ENCODE data around the gene SH3RF3.

The SH3RF3 gene

DNA sequence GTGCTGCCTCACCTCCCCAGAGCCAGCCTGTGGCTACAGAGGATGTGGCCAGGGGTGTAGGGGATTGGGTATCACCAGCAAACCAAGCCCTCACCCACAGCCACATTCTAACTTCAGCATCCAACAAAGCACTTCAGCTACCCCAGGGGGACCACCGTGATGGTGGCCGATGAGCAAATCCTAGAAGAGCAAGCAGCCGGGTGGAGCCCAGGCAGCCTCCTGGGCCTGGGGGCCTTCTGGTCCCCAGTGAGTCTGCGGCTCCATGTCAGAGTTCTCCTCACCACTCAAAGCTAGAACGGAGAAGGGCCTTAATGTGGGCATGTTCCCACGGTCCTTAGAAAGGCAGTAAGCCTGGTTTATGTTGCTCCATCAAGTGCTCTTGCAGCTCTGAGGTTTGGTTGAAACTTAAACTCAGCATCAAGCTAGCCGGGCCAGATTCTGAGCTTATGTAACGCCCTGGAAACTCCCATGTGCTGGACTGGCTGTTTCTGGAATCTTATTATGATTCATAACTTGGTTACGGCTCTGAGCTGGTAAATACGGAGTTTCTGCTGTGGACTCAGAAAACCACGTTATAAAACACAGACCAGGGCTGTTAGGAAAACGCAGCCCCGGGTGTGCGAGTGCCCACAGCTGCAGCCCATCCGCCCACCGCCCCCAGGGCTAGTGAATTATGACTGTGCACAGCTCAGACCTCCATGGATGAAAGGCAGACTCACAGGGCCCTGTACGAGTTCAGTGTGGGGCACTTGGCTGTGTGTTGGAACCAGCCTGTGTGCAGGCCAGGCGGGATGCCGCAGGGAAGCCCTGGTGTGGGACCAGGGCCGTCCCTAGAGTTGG, 385.0 kb downstream of the SH3RF3 start:
- DNase-seq, result no peak

DNA sequence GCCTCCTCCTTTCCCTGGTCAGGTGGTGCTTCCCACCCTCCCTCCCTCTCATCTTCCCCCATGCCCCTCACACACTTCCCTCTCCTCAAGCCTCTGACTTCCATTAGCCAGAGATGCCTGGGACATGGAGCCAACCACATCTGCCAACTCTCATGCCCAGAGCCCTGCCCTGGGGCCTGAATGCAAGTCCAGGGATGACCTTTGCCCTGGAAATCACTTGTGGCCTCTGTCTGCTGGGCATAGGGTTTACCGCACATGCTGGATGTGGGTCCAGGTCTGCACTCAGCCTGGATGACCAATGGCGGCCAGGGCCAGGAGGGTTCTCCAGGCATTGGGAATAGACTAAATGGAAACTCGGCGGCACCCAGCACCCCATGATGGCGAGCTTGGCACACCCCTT, 385.9 kb downstream of the SH3RF3 start:
- no peak for DNase-seq

DNA sequence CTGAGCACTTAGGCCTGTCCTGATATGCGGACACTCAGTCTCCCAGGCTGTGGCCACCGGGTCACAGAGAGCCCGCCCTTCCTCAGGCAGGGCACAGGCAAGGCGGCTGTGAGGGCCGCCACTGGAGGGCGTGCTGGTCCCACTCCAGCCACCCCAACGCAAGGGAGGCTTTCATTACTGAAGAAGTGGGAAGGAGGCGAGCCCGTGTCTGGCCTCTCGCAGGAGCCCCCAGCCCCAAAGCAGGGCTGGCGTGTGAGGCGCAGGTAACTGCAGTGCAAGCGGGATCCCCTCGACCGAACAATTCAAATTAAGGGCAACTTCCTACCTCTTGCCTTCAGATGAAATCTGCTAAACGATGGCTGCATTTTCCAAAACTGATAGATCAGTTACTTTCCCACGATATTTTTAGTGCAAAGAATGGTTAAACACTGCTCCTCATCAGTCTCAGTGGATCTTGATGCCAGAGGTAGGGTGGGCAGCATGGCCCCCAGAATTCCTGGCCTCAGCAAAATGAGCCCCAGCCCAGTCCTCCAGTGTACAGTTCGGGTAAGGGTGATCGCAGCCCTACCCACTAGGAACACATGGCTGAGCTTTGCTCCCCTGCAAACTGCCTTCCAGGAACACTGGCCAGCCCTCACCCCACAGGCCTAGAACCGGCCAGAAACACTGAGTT, 387.6 kb downstream of the SH3RF3 start:
- DNase-seq, result no peak

DNA sequence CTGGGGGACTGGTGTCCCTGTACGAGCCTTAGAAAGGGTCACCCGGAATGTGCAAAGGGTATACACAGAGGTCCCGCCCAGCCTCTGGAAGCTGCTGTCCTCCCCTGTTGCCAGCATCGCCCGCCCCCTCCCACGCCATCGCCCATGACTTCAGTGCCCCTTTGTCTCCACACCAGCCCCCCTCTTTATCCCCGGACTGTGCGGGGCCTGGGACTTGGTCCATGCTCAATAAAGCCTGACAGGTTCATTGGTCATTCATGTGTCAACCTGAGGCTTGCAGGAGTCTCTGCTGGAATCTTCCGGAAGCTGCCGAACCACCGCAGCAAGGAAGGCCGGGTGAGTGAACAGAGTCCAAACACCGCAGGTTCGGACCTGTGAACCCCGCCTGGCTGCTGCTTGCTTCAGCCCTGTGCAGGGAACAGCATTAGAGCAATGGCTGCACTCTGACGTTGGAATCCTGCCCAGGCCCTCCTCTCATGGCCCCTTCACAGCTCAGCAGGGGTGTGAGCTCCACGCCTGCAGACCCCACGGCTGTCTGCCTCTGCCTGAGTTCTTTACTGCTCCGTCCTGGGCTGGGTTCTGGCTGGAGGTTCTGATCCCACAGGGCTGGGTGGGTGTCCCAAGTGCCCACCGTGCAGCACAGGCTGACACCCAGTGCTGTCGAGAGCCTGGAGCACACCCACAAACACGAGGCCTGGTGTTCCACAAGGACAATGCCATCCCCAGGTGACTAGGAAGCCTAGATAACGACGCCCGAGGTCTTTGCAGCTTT, 388.3 kb downstream of the SH3RF3 start:
- no peak for DNase-seq

DNA sequence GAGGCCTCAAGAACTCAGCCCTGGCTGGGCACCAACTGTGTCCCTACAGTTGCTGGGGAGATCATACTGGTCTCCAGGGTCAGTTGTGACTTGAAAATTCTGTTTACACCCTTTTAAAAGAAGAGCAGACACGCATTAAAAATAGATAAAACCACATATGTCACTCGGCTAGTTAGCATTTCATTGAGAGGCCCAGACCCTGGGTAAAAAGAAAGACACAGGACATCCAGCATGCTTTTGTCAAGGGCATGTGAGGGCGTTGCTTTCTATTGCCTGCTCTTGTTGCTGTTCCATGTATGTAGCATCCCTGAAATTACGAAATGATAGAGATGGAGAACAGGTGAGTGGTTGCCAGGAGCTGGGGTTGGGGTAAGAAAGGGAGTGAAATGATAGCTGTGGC, 390.5 kb downstream of the SH3RF3 start:
- no peak for DNase-seq

DNA sequence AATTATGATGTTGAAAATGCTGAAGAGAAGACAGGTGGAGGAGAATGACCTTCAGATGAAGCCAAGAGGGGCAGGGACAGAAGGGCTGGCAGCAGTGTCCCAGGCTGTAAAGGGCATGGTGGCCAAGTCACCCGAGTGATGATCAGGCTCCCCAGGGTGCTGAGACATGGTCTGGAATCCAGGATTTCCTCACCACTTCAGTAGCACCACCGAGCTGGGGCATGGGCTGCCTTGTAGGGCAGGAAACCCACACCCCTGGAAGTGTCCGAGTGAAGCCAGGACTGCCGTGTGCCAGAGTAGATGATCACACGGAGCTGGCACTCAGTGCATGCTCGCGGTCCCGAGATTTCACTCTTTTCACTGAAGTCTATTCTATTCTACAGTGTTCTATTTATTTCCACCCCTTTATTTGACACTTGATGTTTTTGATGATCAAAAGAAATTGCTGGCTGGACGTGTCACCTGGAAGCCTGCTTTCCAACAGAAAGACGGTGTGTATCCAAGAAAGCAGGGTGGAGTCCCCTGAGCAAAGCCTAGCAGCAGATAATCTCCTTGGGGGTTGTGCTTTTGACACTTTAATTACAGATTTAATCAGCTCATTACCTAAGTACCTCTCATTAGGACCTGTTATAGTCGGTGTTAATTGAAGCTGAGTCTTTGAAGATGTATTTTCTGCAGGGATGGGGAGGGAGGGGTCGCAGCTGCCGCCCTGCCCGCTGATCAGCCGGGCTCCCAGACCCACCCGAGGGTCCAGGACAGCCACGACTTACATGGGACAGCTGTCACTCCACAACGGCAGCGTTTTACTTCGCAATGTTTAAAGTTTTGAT, 392.4 kb downstream of the SH3RF3 start:
- no peak for DNase-seq

DNA sequence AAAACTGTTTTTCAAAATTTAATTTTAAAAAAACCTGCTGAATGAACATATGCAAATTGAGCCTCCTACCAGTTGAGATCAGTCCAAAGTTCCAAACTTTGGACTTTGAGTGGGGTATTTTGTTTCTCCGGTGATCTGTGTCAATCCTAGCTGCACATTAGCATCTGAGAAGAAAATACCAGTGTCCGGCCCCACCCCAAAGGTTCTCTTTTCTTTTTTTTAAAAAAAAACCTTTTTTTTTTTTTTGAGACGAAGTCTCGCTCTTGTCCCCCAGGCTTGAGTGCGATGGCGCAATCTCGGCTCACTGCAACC, 393.0 kb downstream of the SH3RF3 start:
- no peak for DNase-seq

DNA sequence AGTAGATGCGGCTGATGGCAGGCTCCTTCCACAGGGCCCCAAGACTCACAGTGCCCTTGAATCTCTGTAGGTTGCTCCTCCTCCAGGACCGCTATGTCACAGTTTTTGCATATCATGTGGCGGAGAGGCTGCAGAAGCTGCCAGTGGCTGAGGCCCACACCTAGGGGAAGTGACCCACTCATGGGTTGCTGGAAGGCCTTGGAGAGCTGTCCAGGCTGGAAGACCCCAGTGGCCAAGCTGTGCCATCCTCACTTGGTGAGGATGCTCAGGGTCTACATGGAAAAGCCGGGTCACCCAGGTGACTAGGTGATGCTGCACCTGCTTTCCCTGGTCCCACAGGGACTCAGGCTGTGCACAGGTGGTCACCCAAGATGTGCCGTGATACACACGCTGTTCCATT, 394.1 kb downstream of the SH3RF3 start:
- no peak for DNase-seq

DNA sequence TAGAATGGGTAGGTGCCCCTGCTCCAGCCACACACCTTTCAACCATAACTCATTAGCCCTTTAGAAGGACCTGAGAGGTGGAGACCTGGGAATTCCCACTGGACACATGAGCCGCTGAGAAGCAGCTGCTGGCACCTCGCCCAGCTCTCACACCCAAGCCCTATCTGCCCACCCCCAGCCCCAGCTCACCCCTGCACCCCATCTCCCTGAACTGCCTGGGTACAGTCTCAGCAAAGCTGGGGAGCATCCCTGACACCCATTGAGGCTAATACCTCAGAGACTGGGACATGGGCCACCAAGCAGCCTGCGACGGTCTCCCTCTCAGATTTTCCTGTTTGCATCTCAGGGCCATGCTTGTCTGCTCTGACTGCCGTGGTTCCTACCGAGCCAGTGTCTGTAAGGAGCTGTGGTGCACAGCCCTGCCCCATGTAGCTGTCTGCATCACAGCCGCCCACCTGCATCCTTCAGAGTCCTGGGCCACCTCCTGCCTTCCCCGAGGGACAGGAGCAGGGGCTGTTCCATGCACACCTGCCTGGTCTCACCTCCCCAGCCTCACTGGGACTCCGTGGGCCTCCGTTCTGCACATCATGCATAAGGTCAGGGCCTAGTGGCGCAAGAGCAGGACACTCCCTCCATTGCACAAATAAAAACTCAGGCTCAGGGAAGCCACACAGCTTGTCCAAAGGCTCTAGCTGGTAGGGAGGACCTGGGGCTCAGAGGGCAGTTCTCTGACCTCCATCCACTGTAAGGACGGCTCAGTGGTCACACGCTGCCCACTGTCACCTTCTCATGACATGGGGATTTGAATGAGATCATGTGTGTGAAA, 394.7 kb downstream of the SH3RF3 start:
- no peak for DNase-seq

DNA sequence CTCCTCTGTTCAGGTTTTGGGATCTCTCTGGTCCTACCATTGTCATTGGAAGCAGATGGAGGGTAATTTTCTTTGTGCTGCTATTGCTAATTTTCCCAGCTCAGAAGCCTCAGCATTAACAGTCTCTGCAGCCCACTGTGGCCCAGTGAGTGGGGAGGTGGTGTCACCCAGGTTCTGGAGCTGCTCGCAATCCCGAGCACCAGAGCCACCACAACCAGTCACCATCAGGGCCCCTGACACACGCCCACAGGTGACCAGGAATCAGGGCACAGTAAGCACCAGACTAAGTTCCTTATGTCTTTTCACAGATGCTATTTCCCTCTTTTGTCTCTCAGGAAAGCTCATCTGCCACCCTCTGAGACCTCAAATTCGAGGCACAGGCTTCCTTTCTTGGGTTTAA, 396.8 kb downstream of the SH3RF3 start:
- no peak for DNase-seq

DNA sequence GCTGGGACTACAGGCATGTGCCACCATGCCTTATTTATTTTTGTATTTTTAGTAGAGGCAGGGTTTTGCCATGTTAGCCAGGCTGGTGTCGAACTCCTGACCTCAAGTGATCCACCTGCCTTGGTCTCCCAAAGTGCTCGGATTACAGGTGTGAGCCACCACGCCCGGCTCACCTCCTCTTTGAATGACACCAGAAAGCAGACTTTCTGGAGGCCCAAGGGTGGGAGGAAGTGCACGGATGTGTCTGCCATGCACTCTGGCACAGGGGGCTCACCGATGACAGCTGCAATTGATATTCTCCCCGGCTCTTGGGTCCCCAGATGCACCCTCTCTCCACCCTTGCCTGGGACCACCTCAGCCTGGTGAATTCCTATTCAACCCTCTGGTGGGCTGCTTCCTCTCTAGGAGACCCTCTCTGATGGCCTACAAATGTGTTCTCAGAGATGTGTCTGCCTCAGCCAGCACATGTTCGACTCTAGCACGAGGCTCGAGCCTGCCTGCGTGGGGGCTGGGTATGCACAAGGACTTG, 397.5 kb downstream of the SH3RF3 start:
- DNase-seq, result no peak

DNA sequence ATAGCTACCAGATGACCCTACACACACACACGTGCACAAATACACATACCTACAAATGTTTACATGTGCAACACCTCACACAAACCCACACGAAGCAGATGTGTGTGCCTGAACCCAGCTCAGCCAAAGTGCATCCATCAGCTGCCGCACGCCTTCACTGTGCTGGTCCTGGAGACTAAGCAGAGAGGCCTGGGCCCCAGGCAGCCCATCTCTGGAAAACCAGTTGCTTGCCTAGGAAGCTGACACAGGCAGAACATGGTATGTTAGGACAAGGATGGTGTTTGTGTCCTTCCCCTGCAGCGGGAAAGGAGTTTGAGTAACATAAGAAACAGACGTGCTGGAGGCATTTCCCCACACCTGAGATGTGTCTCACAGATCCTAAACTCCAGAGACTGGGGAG, 398.1 kb downstream of the SH3RF3 start:
- DNase-seq, result no peak

DNA sequence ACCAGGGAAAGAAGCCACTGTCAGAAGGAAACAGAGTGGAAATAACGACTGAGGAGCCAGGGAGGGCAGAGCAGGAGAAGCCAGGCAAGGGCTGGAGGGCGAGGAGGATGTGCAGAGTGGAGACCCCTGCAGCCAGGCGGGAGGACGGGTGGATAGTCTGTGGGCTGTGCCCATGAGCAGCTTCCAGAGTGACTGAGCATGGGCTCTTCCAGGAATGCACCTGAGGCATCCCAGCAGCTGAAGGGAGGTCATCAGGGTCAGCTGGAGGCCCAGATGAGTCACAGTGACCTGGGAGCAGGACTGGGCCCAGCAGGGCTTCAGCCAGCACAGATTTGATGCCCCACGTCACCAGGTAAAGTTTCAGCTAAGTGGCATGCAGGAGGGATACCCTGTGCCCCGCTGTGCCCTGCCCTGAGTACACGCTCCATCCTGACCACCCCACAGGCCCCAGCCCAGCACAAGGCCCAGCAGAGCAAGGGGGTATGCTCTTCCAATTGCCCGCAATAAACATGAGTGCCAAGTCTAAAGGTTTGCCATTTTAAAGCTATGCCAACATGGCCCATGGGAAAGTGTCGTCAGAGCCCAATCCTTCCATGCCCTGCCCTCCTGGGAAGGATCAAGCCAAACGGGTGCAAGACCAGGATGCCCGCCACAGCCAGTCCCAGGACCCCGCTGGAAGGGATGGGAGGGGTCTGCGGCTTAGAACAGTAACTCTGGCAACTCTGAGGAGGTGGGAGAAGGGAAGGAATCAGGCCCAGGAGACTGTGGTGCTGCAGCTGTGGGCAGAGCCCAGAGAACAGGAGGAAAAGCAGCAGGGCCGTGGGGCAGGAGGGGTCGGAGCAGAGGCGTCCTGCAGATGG, 399.1 kb downstream of the SH3RF3 start:
- DNase-seq, result no peak

DNA sequence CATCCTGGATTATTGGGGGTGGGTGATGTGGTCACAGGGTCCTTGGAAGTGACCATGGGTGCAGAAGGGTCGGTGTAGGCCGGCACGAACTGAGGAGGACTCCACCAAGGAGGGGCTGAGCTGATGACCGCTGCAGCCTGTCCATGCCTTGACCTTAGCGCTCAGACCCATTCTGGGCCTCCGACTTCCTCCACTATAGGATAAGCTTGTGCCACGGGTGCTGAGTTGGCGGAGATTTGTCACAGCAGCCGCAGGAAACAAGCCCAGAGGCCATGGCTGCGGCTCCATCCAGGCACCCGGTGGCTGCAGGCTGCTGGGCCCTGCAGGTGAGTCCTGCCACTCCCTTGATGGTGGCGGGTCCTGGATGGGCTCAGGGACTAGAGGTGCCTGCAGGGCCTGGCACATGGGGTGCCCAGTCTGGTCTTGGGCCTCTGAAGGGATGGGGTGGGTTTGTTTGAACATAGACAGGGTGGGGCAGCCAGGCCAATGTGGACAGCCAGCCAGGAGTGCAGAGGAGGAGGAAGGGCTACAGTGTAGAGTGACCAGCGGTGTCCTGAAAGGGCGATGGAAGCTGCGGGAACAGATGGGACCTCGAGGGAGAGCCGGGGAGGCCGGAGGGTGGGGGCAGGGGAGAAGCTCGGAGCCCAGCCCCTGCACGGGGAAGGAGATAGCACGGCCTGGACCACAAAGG, 400.0 kb downstream of the SH3RF3 start:
- no peak for DNase-seq

DNA sequence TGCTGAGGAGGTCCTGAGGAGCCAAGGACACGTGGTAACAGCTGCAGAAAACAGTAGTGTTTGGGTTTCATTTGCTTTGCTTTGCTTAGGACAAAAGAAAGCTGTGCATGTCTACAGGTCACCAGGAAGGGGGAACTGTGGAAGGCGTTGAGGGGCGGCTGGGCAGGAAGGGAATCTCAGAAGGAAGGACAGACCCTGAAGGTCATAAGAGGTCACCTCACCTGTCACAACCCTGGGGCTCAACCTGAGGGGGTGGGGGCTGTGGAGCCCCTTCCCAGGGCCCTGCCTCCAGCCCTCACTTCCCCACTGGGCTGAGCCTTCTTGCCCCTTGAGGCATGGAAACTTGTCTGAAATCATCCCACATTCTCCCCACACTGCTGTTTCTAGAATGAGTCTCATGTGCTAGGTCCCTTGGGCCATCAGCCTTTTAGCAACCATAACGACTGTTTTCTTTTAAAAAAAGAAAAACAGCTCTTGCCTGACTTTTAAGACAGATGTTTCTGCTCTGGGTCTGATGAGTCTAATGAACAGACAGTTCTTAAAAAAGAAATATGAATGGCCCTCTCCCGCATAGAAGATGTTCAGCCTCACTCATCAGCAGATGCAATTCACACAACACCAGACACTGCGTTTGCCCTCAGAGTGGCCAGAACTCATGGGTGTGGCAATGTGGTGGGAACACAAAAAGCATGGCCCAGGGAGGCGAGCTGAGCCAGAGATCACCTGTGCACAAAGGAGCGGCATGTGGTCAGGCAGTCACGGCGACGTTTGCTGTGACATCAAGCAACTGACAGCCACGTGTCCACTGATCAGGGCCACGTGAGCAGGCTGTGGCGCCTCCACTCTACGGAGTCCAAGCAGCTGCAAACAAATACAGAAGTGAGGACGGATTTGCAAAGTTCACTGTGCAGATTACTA, 400.8 kb downstream of the SH3RF3 start:
- DNase-seq, result no peak

DNA sequence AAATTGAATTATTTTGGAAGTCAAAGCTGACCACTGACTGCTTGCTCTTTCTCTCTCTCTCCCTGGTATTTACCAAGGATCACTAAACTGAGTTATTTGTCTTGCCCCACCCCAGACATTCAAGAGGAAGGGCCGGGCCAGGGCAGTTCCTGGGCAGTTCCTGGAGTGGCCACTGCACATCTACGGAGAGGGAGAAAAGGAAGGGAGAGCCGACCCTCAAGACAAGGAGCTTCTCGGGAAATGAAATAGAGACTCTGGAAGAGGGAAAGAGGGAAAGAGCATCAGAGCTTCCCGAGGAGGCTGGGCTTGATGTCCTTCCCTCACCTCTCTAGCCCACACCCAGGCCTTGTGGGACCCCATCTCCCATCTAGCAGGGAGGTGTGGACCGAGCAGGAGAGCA, 401.7 kb downstream of the SH3RF3 start:
- no peak for DNase-seq

DNA sequence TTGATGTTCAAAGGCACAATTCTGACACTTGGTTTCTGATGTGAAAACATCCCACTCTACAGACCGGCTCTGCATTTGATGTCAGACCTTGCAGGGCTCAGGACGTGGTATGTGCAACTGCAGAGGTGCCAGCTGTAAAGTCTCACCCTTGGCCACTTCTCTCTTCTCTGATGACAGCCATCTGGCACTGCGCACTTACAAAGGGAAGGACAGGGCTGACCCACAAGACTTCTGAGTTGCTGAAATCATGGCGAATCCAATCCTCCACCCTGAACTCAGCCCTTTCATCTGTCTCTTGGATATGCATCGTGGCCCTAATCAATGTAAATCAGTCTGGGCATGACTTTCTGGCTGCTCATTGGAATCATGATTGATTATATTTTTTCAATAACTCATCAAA, 402.2 kb downstream of the SH3RF3 start:
- DNase-seq, result no peak

DNA sequence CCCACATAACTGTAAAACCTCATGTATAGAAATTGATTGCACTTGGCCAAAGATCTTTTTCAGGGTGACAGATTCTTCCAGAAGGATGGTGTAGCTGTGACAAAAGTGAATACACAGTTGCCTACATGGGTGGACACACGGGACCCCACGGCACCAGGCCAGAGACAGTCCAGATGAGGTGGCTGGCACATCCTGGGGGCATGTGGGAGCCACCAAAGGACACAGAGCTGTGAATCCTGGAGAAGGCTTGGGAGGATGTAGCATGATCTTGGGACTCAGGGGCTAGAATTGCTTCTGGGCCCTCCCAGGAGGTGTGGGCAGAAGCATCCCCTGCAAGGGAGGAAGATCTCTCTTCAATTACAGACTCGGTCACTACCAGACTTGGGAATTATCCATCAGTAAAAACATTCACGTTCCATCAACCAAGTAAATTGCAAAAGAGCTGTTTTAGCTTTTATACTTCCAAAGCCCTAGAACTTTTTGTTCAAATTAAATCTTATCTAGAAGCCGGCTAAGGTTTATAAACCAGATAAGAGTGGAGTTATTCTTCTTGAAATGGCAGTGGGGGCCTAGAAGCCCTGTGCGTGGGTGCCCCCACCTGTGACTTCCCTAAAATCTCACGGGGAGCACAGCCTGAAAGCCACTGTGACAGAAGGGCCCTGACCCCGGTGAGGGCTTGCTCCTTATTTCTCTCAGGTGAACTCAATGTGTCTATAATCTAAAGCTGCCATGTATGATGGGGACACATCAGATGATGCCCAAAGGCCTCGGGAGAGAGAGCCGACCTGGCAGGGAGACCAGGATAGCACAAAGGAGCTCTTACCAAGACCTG, 403.1 kb downstream of the SH3RF3 start:
- no peak for DNase-seq

All from DMS 273 treated with DMSO at 0.1 percent for 48 hours (cell line).